ENCODE results near the gene RAB11A.

The RAB11A gene

DNA sequence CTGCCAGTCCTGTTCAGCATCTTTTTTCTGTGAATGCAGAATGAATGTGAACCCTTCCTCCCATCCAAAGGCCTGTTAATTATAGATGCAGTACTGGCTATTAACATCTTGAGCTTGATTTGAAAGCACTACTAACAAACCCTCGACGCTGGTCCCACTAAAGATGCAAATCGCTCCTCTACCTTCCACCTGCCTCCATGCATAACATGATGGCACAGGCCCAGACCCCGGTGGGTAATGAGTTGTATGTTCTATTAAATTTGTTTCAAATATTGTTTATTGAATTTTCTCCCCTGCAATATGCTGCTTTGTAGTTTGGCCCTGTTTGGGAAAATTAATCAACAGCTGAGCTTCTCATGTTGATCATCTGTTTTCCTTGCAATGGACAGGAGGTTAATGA, 69.3 kb downstream of the RAB11A start:
- TF ChIP-seq, protein P1, sequence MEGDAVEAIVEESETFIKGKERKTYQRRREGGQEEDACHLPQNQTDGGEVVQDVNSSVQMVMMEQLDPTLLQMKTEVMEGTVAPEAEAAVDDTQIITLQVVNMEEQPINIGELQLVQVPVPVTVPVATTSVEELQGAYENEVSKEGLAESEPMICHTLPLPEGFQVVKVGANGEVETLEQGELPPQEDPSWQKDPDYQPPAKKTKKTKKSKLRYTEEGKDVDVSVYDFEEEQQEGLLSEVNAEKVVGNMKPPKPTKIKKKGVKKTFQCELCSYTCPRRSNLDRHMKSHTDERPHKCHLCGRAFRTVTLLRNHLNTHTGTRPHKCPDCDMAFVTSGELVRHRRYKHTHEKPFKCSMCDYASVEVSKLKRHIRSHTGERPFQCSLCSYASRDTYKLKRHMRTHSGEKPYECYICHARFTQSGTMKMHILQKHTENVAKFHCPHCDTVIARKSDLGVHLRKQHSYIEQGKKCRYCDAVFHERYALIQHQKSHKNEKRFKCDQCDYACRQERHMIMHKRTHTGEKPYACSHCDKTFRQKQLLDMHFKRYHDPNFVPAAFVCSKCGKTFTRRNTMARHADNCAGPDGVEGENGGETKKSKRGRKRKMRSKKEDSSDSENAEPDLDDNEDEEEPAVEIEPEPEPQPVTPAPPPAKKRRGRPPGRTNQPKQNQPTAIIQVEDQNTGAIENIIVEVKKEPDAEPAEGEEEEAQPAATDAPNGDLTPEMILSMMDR (IDR thresholded peaks at IDR 0.05; ENCODE audit: borderline replicate concordance, extremely low read depth, low read length, poor library complexity, severe bottlenecking), result no peak
- ATAC-seq (ENCODE audit: insufficient read depth, low read depth), result no peak
- Histone ChIP-seq H4K20me1 (ENCODE audit: insufficient read depth, low read length) (no peaks in the 10 kb centered on the region), H3K36me3 (ENCODE audit: insufficient read depth, low read length) (no peaks in the 10 kb centered on the region), H3K9ac (ENCODE audit: low read depth, low read length) (no peak overlapping the region), H3K27ac (ENCODE audit: low read length) (no peak overlapping the region), H3K4me2 (ENCODE audit: insufficient read depth, low read length) (no peak overlapping the region), H2AFZ (ENCODE audit: low read depth, low read length) (no peak overlapping the region), H3K4me1 (ENCODE audit: insufficient read depth, low read length) (no peaks in the 10 kb centered on the region), H3K79me2 (ENCODE audit: insufficient read depth, low read length) (no peaks in the 10 kb centered on the region), H3K4me3 (ENCODE audit: low read depth in 1 of 2, low read length in 2 of 2) (no peak overlapping the region), H3K27me3 (ENCODE audit: insufficient read depth, low read length, poor library complexity) (no peaks in the 10 kb centered on the region), H3K9me3 (ENCODE audit: insufficient read depth, low read length, severe bottlenecking) (no peaks in the 10 kb centered on the region)
- no peak for DNase-seq

DNA sequence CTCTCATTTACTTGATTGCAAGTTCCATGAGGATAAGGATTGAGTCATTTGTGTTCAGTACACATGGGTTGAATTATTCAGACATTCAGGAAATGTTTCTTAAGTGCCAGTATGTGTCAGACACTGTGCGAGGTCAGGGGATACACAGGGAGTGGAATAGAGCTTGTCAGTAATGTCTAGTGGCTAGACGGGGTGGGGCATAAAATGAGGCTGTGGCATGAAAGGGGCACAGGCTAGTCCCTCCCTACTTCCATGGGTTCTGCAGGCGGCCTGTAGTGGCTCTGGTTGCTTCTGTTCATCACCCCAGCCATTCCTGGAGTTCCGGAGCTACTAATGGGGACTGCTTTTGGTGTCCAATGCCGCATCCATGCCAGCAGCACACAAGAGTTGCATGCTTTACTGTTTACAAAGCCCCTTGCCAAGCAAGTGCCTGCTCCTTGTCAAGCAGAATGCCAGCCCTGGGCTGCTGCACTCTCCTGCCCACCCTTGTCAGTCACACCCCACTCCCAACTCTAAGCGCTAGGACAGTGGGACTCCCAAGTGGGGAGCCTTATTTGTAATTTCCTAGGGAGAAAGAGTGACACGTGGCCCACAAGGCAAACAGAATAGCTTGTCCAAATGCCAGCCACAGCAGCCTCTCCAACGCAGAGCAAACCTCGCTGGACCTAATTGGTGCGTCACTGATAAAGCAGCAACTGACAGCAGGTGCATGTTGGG, 70.8 kb downstream of the RAB11A start:
- Histone ChIP-seq H3K27ac (ENCODE audit: low read length) (no peak overlapping the region), H3K79me2 (ENCODE audit: insufficient read depth, low read length) (no peaks in the 10 kb centered on the region), H2AFZ (ENCODE audit: low read depth, low read length) (no peak overlapping the region), H3K36me3 (ENCODE audit: insufficient read depth, low read length) (no peaks in the 10 kb centered on the region), H3K4me2 (ENCODE audit: insufficient read depth, low read length) (no peak overlapping the region), H3K9me3 (ENCODE audit: insufficient read depth, low read length, severe bottlenecking) (no peaks in the 10 kb centered on the region), H3K4me3 (ENCODE audit: low read depth in 1 of 2, low read length in 2 of 2) (no peak overlapping the region), H3K27me3 (ENCODE audit: insufficient read depth, low read length, poor library complexity) (no peaks in the 10 kb centered on the region), H3K9ac (ENCODE audit: low read depth, low read length) (no peak overlapping the region), H4K20me1 (ENCODE audit: insufficient read depth, low read length) (no peaks in the 10 kb centered on the region), H3K4me1 (ENCODE audit: insufficient read depth, low read length) (no peaks in the 10 kb centered on the region)
- TF ChIP-seq, protein P1 (IDR thresholded peaks at IDR 0.05; ENCODE audit: borderline replicate concordance, extremely low read depth, low read length, poor library complexity, severe bottlenecking), result no peak
- TF ChIP-seq EZH2 (IDR thresholded peaks at IDR 0.05; ENCODE audit: borderline replicate concordance, low read depth, low read length, severe bottlenecking), result no peak
- ATAC-seq (ENCODE audit: insufficient read depth, low read depth) (no peak), DNase-seq (no peak)

DNA sequence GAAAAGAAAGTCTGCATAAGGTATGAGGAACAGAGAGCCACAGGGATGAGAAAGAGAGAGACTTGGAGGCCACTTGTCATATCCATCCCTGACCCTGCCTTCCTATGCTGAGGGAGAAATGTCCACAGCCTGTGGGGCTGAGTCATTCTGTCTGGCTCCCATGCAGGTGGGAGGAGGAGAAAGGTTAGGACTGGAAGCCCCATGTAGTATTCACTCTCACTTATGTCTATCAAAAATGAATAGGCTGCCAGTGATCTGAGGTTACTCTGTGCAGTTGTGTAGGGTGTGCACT, 71.3 kb downstream of the RAB11A start:
- Histone ChIP-seq H3K4me3 (ENCODE audit: low read depth in 1 of 2, low read length in 2 of 2) (no peak overlapping the region), H3K27ac (ENCODE audit: low read length) (no peak overlapping the region), H2AFZ (ENCODE audit: low read depth, low read length) (no peak overlapping the region), H3K36me3 (ENCODE audit: insufficient read depth, low read length) (no peaks in the 10 kb centered on the region), H3K27me3 (ENCODE audit: insufficient read depth, low read length, poor library complexity) (no peaks in the 10 kb centered on the region), H4K20me1 (ENCODE audit: insufficient read depth, low read length) (no peaks in the 10 kb centered on the region), H3K4me2 (ENCODE audit: insufficient read depth, low read length) (no peak overlapping the region), H3K79me2 (ENCODE audit: insufficient read depth, low read length) (no peaks in the 10 kb centered on the region), H3K9ac (ENCODE audit: low read depth, low read length) (no peak overlapping the region), H3K4me1 (ENCODE audit: insufficient read depth, low read length) (no peaks in the 10 kb centered on the region), H3K9me3 (ENCODE audit: insufficient read depth, low read length, severe bottlenecking) (no peaks in the 10 kb centered on the region)
- TF ChIP-seq, protein P1 (IDR thresholded peaks at IDR 0.05; ENCODE audit: borderline replicate concordance, extremely low read depth, low read length, poor library complexity, severe bottlenecking), result no peak
- TF ChIP-seq EZH2 (IDR thresholded peaks at IDR 0.05; ENCODE audit: borderline replicate concordance, low read depth, low read length, severe bottlenecking), result no peak
- ATAC-seq (ENCODE audit: insufficient read depth, low read depth) (no peak), DNase-seq (no peak)

Measured in DND-41 (cell line).